GOT3 (cell line): Measurements from ENCODE around the gene MTHFD1L.
"Not testable (repeated sequence)": the region's sequence is repeated elsewhere in the genome, so short reads cannot be mapped to it uniquely, and the experiment has no call there.

Experiments used
- DNase-seq: peaks from one replicate; lab custom pipeline; 2025; ENCODE audit warnings: mixed read lengths; lab: John Stamatoyannopoulos, UW

The MTHFD1L gene

DNA sequence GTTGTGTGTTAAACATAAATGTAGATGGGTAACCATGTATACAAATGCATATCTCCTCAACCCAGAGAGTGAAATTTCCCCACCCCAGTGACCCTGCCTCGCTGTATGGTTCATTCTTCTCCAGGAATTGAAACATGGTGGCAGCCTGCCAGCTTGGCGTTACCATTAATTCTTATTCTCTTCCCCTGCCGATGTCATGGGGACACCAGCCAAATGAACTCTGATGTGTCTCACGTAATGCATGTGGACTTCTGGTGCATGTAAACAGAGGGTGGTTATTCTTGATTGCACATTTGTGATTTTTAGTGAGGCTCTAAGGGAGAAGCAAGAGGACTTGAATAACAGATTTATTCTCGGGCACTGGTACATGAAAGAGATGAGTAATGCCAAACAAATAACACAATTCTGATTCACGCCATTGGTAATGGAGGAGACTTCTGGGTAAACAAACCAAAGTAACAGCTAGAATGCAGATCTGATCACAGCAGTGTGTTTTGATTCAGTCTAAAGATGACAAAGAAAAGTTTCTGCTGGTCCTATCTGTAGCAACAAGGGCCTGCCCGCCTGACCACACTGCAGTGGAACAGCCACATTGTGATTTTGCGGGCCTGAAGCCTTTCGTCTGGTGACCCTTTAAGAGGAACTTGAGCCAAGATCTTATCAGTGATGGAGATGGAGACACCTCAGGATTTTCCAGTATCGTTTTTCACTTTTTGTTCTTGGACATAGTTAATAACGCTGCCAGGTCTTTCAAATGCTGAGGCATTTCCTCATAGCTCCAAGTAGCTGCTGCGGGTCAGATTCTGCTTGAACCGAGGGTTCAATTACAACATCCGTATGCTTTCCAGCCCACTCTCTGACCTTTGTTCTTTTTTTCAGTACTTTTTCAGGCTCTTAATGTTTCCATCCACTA, 202.4 kb downstream of the MTHFD1L start:
- peak; percentile 45 for DNase-seq

DNA sequence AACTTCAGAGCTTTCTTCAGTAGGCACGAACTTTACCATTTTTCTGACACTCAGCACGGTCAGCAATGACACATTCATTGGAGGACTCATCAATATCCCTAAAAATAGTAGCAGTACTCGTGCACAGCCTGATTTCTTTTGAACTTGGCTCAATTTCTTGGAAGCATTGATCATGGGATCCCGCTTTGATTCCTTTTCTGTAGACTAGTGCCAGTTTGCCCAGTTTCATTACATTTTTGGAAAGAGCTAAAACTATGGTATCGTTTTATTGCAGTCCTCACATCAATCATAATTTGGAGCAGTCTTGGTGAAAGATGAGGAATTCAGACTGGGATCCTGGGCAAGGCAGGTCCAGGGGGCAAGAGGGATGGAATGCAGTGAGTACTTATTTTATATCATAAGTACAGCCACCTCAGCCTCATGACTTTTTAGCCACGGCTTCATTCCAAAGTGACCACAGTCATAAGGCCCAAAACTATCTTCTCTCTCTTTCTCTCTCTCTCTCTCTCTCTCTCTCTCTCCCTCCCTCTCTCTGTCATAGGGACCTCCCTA, 203.3 kb downstream of the MTHFD1L start:
- DNase-seq: no peak

DNA sequence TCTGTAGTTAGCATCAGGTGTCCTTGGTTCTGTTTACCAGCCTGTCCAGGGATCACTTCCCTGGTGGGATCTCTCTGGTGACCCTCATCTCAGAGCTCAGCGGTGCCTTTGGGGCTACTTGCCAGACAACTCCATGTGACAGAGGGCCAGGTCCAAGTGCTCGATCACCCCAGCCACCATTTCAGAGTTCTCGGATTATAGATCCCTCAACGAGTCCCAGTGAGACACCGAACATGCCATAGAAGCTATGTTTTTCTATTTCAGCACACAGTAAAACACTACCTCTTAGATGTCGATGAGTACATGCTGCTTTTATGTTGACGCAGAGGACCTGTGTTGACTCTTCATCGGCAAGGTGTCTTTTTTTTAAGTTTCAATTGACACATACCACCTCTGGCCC, 204.1 kb downstream of the MTHFD1L start:
- DNase-seq: no peak

DNA sequence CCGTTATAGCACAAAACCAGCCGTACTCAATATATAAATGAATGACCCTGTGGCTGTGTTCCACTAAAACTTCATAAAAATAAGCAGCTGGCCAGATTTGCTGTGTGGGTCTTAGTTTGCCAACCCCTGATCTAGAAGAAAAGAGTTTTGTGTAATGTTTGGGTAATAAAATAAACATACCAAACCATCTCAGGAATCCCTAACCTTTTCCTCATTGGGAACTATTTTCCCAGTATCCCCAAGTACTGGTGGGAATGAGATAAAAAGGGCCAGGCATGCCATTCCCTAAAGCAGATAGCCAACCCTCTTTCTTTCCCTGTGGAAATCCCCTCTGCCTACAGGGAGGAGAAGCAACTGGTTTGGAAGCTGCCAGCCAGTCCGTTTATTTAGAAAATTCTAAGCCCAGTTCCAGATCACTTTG, 205.1 kb downstream of the MTHFD1L start:
- no peak for DNase-seq

DNA sequence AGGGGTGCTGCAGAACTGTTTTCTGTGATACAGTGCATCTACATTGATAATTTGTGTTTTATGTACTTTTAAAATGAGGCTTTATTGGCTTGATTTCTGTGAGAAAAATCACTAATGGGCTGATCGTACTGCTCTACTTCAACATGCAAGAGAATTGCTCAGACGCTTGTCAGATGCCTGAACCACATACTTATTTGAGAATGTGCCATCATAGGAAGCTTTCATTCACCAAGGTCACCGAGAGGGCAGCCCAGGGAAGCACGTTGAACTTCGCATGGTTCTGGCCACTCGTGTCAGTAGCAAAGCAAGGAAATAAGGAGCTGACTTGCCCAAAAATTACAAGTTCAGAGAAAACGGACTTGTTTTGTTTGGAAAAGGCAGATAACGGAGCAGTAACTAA, 205.8 kb downstream of the MTHFD1L start:
- no peak for DNase-seq

DNA sequence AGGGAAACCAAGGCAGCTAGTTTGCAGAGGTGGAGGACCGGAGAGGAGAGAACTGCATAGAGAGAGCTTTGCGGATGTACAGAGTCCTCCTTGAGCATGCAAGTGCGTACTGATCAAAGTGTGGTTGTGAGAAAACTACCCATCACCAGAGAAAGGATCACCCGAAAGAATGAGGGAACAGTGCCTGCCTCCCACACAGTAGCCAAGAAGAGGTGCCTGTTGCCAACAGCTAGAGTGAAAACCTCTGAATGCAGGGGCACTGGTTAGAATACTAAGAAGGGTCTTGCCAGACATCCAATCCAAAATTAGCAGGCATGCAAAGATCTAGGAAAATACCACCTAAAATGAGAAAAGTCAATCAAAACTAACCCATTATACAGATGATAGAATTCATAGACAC, 207.6 kb downstream of the MTHFD1L start:
- no peak for DNase-seq

DNA sequence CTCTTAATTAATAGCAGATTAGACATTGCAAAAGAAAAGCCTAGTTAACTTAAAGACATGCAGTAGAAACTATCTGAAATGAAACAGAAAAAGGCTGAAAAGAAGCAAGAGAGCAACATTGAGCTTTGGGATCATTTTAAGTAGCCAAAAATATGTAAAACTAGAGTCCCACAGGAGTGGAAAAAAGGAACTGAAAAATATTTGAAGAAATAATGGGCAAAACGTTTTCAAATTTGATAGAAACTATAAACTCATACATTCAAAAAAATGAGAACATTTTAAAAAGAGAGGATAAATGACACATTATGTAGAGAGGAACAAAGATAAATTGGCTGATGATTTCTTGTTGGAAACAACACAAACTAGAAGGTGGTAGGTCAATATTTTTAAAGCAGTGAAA, 208.2 kb downstream of the MTHFD1L start:
- DNase-seq: no peak

DNA sequence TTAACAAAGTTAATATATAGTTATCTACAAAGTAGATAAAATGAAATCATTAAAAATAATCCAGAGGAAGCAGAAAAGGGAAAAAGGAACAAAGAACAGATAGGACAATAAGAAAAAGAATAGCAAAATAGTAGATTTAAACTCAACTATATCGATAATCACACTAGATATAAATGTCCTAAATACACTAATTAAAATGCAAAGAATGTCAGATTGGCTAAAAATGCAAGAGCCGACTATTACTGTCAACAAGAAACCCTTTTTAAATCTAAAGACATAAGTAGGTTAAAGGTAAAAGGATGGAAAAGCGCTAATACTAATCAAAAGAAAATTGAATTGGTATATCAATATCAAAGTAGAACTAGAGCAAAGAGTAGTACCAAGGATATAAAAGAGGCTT, 209.5 kb downstream of the MTHFD1L start:
- no peak for DNase-seq

DNA sequence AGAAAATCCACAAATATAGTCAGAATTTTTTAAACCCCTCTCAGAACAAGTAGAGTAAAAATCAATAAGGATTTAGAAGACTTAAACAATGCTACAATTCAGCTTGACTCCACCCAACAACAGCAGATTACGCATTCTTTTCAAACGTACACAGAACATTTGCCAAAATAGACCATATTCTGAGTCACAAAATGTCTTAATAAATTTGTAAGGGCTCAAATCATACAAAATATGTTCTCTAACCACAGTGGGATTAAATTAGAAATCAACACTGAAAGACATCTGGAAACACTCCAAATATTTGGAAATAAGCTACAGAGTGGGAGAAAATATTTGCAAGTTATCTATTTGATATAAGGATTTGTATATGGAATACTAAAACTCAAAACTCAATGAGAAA, 210.0 kb downstream of the MTHFD1L start:
- no peak for DNase-seq

DNA sequence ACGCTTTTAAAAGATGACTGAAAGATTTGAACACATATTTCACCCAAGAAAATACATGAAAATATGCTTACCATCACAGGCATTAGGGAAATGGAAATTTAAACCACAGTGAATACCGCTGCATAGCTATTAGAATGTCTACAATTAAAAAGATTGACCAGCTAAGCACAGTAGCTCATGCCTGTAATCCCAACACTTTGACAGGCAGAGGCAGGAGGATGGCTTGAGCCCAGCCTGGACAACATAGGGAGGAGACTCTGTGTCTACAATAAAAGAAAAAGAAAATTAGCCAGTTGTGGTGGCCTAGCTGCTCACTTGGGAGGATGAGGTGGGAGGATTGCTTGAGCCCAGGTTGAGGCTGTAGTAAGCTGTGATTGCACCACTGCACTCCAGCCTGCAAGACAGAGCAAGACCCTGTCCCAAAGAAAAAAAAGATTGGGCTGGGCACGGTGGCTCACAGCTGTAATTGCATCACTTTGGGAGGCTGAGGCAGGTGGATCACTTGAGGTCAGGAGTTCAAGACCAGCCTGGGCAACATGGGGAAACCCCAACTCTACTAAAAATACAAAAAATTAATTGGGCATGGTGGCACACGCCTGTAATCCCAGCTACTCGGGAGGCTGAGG, 210.5 kb downstream of the MTHFD1L start:
- no peak for DNase-seq

DNA sequence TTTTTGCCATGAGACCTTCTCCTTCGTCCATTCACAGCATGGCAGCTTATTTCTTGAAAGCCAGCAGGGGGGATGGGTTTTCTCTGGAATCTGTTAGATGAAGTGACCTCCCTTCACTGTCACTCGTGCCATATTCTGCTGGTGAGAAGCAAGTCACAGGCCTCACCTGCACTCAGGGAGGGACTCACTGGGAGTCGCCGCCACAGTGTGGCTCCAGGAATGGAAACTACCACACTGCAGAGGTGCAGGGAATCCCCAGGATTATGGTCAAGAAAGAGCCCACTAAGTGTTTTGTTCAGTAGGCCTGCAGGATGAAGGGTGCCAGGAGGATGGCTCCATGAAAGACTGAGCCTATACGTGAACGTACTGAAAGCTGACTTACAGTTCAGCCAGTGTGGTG, 213.2 kb downstream of the MTHFD1L start:
- DNase-seq: no peak

DNA sequence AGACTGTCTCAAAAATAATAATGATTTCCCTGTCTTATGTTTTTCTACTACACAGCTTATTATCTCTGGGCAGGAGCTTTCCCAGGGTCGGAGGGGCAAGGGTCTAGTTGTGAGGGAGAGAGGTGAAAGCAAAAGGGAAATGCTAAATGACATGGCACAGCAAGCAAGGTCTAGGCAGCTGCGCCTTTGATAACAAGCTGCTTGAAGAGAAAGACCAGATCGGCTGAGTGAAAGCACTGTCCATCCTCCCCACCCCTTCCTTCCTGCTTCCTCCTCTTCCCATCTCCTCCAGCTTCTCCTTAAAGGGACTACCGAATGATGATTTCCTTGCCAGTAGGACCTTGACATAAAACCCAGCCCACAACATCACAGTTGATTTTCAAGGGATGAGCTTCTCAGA, 216.2 kb downstream of the MTHFD1L start:
- DNase-seq: no peak

DNA sequence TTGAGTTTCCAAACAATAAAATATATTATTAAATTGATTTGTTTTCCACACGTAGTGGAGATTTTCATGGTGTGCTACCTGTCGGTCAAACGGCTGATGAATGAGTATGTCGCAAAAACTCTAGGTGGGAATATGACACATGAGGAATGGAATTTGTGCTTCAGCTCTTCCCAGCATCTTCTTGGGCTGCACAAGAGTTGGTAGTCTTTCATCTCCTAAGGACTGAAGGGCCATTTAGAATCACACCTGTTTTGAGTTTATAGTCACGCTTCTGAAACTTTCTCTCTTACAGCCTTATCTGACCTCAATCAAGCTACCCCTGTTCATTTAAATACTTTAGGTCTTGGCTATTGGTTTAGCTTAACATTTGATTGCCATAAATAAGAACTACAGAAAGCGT, 216.6 kb downstream of the MTHFD1L start:
- no peak for DNase-seq

DNA sequence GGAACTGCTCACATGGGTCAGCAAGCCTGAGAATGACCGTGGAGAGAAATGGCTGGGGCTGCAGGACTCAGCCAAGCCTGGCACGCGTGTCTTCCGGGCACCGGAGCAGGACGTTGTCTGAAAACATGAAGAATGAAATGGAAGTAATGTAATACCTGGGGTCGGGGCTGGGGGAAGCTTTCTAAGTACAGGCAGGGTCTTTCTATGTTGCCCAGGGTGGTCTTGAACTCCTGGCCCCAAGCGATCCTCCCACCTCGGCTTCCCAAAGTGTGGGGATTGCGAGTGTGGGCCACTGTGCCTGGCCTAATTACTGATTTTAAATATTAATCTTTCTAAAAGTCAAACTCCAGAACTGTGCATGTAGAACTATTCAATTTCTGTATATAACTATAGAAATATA, 218.8 kb downstream of the MTHFD1L start:
- no peak for DNase-seq

DNA sequence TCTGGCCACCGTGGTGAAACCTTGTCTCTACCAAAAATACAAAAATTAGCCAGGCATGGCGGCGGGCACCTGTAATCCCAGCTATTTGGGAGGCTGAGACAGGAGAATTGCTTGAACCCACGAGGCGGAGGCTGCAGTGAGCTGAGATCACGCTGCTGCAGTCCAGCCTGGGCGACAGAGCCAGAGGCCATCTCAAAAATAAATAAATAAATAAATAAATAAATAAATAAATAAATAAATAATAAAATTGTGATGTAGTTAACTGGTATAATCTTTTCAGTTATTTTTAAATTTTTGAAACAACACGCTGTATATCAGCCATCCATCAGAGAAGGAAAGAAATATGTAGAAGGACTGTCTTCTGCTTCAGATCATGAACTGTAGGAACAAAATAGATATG, 221.6 kb downstream of the MTHFD1L start:
- DNase-seq: not testable (repeated sequence)

DNA sequence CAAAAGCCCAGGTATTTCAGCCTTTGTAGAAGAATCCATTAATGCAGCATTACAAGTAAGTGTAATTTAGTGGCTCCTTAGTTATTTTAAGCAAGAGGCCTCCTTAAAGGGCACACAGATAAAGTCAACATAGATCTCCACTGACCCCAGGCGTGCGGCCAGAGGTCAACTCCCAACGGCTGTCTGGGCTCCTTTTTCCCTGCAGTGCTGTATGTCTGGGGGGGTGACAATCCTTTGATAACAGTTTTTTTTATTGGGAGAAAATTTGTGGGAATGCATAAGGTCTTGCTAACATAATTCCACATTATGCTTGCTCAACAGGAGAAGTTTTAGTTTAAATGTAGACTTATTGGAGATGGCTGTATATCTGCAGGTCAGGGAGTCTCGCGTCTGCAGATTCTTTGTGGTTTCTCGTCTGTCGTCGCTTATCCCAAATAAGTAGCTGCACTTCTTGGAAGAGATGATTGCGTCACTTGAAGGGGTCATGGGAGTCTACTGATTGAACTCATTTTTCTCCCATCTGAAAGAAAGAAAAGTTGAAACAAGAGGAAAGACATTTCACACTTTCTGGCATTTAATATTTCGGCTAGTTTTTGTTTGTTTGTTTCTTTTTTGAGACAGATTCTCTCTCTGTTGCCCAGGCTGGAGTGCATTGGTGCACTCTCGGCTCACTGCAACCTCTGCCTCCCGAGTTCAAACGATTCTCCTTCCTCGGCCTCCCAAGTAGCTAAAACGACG, 222.5 kb downstream of the MTHFD1L start:
- DNase-seq: no peak

DNA sequence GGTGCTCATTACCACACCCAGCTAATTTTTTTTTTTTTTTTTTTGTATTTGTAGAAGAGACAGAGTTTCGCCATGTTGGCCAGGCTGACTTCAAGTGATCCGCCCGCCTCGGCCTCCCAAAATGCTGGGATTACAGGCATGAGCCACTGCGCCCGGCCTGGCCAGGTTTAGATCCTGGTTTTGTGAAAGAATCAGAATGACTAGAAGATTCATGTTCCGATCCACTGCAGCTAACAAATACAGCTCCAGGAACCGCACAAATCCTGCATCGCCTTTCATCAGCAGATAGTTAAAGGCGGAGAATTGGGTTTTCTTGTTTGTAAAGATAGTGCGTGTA, 223.1 kb downstream of the MTHFD1L start:
- no peak for DNase-seq

DNA sequence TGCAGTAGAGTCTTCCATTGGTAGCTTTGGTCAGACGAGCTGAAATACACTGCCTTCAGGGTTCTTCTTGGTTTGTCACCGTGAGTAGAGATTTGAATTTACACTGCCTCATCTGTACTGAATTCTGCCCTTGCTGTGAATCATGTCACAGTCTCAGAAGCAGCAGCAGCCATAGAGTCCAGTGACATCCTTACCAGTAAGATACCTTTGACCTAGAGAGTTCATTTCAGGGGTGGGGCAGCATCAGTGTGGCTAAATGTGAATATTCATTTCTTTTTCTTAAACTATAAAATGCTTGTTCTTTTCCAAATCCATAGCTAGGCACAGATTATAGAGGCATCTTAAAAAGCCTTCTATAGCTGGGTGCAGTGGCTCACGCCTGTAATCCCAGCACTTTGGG, 223.5 kb downstream of the MTHFD1L start:
- no peak for DNase-seq

DNA sequence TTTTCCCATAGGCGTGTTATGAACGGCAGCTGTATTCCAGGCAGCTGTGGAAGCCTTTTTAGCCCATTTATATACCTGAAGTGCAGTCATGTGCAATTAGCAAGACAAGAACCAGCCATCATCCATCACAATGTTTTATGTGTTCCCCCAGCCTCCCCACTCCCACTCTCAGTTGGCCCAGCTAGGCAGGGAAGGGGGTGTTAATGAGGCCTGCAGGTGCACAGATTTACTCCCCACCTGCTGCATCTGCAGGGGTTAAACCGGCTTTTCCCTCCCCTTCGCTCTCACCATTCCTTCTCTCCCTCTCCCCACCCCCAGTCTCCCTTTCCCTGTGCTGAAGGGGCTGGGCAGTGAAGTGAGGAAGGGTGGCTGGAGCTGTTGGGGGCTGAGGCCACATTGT, 224.5 kb downstream of the MTHFD1L start:
- no peak for DNase-seq

DNA sequence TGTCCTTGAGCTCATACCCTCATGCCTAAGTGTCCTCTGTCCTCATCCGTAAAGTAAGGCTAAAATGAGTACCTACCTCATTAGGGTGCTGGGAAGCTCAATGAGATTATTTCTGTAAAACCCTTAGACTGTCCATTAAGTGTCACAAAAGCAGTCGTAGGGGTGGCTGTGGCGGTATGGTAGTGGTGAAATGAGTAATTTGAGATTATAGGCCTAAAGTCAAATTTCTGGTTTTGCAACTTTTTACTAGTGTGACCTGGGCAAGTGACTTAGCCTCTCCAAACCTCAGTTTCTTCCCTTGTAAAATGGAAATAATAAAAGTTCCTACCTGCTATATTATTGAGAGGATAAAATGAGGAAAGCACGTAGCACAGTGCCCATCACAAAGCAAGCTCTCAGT, 226.1 kb downstream of the MTHFD1L start:
- no peak for DNase-seq

DNA sequence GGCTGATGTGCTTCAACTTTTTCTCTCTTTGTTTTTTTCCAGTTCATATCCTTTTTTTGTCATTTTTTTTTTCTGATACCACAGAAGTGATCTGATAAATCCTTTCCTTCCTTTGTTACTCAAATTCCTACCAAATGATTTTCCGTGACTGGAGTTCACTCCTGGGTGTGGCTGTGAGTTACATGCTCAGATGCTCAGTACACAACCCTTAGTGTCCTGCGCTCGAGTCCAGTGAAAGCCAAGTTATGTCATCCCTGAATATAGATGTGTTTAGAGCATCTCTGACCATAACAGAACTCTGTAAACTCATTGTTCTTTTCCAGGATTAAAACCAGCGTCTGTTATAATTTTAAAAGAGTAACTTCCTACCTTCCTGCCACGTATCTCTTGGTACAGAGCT, 227.1 kb downstream of the MTHFD1L start:
- no peak for DNase-seq

DNA sequence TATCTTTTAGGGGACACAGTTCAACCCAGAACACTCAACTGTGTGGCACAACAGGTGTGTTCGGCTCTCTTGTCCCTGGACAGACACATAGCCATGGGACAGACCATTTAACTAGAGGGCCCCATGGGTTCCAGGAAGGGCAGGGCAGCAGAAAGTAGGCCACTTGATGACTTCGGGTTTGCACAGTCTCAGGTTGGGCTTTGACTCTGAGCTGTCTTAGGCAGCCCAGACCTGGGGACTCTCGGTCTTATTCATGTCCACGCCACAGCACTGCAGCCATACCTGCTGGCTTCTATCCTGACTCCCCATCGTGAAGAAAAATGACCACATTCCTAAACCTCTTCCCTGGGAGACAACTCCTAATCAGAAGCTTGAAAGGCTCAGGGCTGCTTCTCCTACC, 228.2 kb downstream of the MTHFD1L start:
- no peak for DNase-seq
